HL-60 (cell line): ENCODE results near the gene KLK1.

Source experiments
- DNase-seq, 2 experiments: peaks; one replicate each; pipeline ENCODE4 v3.0.0-alpha.2; 2010 to 2020; ENCODE audit warnings: low read depth in 1 of 2, low spot score in 1 of 2
- H3K27ac ChIP-seq: fragments of 250-450 bp; sonication (Bioruptor Pico); replicated peaks from 2 replicates; pipeline ENCODE4 v1.5.1; 2020; ENCODE audit warnings: mild to moderate bottlenecking, moderate library complexity
- H3K27me3 ChIP-seq: fragments of 250-450 bp; sonication (Bioruptor Pico); 2 replicates; pipeline ENCODE4 v1.5.1; 2021; ENCODE audit warnings: mild to moderate bottlenecking, moderate library complexity; ENCODE audit not compliant: insufficient read depth, poor library complexity, severe bottlenecking
- H3K4me3 ChIP-seq: replicated peaks from 2 replicates; pipeline ENCODE4 v1.5.1; 2011; ENCODE audit warnings: mild to moderate bottlenecking, control low read depth, low read length; ENCODE audit not compliant: insufficient read depth
- GABPA ChIP-seq: IDR thresholded peaks from 2 replicates; pipeline ENCODE4 v1.6.1; 2012; ENCODE audit warnings: low read depth
- POLR2AphosphoS5 ChIP-seq: IDR thresholded peaks from 2 replicates; pipeline ENCODE4 v1.6.1; 2012; ENCODE audit warnings: low read depth
- SPI1 ChIP-seq: IDR thresholded peaks from 2 replicates; pipeline ENCODE4 v1.6.1; 2012; ENCODE audit warnings: low read depth, mild to moderate bottlenecking, borderline replicate concordance
- TF ChIP-seq, protein P1 (sequence below): IDR thresholded peaks from 2 replicates; pipeline ENCODE4 v1.6.1; 2012; ENCODE audit warnings: low read depth; ENCODE audit not compliant: insufficient replicate concordance
- TF ChIP-seq, protein P2 (sequence below): IDR thresholded peaks from one replicate; pipeline ENCODE4 v1.5.1; 2011; ENCODE audit warnings: low read length, control low read depth, inconsistent platforms; ENCODE audit not compliant: insufficient read depth

Gene KLK1

GRCh38 chr19:50844296-50844935 lies 20.8 kb upstream of the KLK1 start:
- no peak for DNase-seq
- Histone ChIP-seq H3K27ac (no peak overlapping the region), H3K4me3 (no peak overlapping the region), H3K27me3 (peaks cover 3% of the 10 kb centered on the region)
- no peak for TF ChIP-seq POLR2AphosphoS5
- no peak for TF ChIP-seq SPI1

DNA sequence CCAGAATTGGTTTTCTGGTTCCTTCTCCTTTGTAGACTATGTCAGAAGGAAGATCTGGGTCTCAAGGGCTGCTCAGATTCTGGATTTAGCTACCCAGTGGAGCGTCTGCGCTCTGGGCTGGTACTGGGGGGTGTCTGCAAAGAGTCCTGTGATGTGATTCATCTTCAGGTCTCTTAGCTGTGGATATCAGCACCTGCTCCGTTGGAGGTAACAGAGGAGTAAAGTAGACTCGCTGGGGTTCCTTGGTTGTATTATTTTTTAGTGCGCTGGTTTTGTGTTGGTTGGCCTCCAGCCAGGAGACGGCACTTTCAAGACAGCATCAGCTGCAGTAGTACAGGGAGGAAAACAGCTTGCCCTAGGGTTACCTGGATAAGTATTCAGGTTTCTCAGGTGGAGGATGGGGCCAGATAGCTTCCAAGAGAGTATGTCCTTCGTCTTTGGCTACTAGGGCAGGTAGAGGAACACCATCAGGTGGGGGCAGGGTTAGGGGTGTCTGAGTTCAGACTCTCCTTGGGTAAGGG lies 20.2 kb upstream of the KLK1 start:
- H3K27me3 ChIP-seq = peaks cover 3% of the 10 kb centered on the region
- TF ChIP-seq GABPA (no peak), SPI1 (no peak), POLR2AphosphoS5 (no peak)
- TF ChIP-seq, protein P1, sequence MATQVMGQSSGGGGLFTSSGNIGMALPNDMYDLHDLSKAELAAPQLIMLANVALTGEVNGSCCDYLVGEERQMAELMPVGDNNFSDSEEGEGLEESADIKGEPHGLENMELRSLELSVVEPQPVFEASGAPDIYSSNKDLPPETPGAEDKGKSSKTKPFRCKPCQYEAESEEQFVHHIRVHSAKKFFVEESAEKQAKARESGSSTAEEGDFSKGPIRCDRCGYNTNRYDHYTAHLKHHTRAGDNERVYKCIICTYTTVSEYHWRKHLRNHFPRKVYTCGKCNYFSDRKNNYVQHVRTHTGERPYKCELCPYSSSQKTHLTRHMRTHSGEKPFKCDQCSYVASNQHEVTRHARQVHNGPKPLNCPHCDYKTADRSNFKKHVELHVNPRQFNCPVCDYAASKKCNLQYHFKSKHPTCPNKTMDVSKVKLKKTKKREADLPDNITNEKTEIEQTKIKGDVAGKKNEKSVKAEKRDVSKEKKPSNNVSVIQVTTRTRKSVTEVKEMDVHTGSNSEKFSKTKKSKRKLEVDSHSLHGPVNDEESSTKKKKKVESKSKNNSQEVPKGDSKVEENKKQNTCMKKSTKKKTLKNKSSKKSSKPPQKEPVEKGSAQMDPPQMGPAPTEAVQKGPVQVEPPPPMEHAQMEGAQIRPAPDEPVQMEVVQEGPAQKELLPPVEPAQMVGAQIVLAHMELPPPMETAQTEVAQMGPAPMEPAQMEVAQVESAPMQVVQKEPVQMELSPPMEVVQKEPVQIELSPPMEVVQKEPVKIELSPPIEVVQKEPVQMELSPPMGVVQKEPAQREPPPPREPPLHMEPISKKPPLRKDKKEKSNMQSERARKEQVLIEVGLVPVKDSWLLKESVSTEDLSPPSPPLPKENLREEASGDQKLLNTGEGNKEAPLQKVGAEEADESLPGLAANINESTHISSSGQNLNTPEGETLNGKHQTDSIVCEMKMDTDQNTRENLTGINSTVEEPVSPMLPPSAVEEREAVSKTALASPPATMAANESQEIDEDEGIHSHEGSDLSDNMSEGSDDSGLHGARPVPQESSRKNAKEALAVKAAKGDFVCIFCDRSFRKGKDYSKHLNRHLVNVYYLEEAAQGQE = no peak
- TF ChIP-seq, protein P2, sequence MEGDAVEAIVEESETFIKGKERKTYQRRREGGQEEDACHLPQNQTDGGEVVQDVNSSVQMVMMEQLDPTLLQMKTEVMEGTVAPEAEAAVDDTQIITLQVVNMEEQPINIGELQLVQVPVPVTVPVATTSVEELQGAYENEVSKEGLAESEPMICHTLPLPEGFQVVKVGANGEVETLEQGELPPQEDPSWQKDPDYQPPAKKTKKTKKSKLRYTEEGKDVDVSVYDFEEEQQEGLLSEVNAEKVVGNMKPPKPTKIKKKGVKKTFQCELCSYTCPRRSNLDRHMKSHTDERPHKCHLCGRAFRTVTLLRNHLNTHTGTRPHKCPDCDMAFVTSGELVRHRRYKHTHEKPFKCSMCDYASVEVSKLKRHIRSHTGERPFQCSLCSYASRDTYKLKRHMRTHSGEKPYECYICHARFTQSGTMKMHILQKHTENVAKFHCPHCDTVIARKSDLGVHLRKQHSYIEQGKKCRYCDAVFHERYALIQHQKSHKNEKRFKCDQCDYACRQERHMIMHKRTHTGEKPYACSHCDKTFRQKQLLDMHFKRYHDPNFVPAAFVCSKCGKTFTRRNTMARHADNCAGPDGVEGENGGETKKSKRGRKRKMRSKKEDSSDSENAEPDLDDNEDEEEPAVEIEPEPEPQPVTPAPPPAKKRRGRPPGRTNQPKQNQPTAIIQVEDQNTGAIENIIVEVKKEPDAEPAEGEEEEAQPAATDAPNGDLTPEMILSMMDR = no peak
- H3K4me3 ChIP-seq = no peak overlapping the region
- H3K27ac ChIP-seq = no peak overlapping the region
- DNase-seq = no peak

- Histone ChIP-seq H3K27ac (no peak overlapping the region), H3K27me3 (peaks cover 3% of the 10 kb centered on the region)
- TF ChIP-seq, protein P1 = no peak
- no peak for TF ChIP-seq SPI1
These were observed 19.6 kb upstream of the KLK1 start for GRCh38 chr19:50843205-50843604.

GRCh38 chr19:50842130-50842529 lies 18.5 kb upstream of the KLK1 start:
- Histone ChIP-seq H3K27ac (no peak overlapping the region), H3K4me3 (no peak overlapping the region), H3K27me3 (peaks cover 3% of the 10 kb centered on the region)
- DNase-seq = no peak
- TF ChIP-seq POLR2AphosphoS5 (no peak), SPI1 (no peak), GABPA (no peak)
- TF ChIP-seq, protein P2 = no peak
- TF ChIP-seq, protein P1 = no peak

More at GRCh38 chr19:50843205-50843604, 19.6 kb upstream of the KLK1 start:
- DNase-seq = no peak
- H3K4me3 ChIP-seq = no peak overlapping the region
